ENCODE data around the gene GALNT5.
"Not testable (repeated sequence)": the region's sequence is repeated elsewhere in the genome, so short reads cannot be mapped to it uniquely, and the experiment has no call there.

GALNT5 gene

GRCh38 chr2:157269060-157269459 lies 11.6 kb downstream of the GALNT5 start:
- no peak for TF ChIP-seq CTCF (IDR thresholded peaks at IDR 0.05; ENCODE audit: low read depth, low read length)
- DNase-seq (ENCODE audit: extremely low read depth, low read depth) = no peak

GRCh38 chr2:157269922-157270321 lies 12.4 kb downstream of the GALNT5 start:
- DNase-seq (ENCODE audit: extremely low read depth, low read depth) = no peak
- TF ChIP-seq CTCF (IDR thresholded peaks at IDR 0.05; ENCODE audit: low read depth, low read length) = no peak

- TF ChIP-seq CTCF (IDR thresholded peaks at IDR 0.05; ENCODE audit: low read depth, low read length) = no peak
- no peak for DNase-seq (ENCODE audit: extremely low read depth, low read depth)
Measured at GRCh38 chr2:157271590-157272203, 14.2 kb downstream of the GALNT5 start.

- DNase-seq (ENCODE audit: extremely low read depth, low read depth) = not testable (repeated sequence)
Measured at GRCh38 chr2:157279311-157279710, 21.8 kb downstream of the GALNT5 start.

GRCh38 chr2:157281316-157281715 lies 23.8 kb downstream of the GALNT5 start:
- no peak for DNase-seq (ENCODE audit: extremely low read depth, low read depth)
- TF ChIP-seq CTCF (IDR thresholded peaks at IDR 0.05; ENCODE audit: low read depth, low read length) = no peak

- no peak for DNase-seq (ENCODE audit: extremely low read depth, low read depth)
- no peak for TF ChIP-seq CTCF (IDR thresholded peaks at IDR 0.05; ENCODE audit: low read depth, low read length)
Measured at GRCh38 chr2:157283468-157283867, 26.0 kb downstream of the GALNT5 start.

- no peak for DNase-seq (ENCODE audit: extremely low read depth, low read depth)
- no peak for TF ChIP-seq CTCF (IDR thresholded peaks at IDR 0.05; ENCODE audit: low read depth, low read length)
Measured at GRCh38 chr2:157287160-157287559, 29.7 kb downstream of the GALNT5 start.

- no peak for DNase-seq (ENCODE audit: extremely low read depth, low read depth)
- no peak for TF ChIP-seq CTCF (IDR thresholded peaks at IDR 0.05; ENCODE audit: low read depth, low read length)
Measured at GRCh38 chr2:157290525-157290924, 33.0 kb downstream of the GALNT5 start.
